Coronary artery (tissue), 2 donors: ENCODE data around the gene SLC10A2.

ENCODE experiments used
- DNase-seq: peaks from one replicate; pipeline ENCODE4 v3.0.0-alpha.2; 2017; ENCODE audit warnings: low spot score
- H3K27ac ChIP-seq, 2 donors: fragments of 200-600 bp; sonication (generic); one replicate each; pipeline ENCODE4 v1.5.1; 2016 to 2019
- H3K4me3 ChIP-seq: fragments of 200-600 bp; sonication (generic); 2 replicates; pipeline ENCODE4 v1.5.1; 2016; ENCODE audit warnings: mild to moderate bottlenecking, moderate library complexity
- CTCF ChIP-seq: fragments of 200-600 bp; sonication (generic); IDR thresholded peaks from one replicate; pipeline ENCODE4 v1.5.1; 2019; ENCODE audit warnings: antibody characterized with exemption

Gene SLC10A2

GRCh38 chr13:103030776-103031175, 35.4 kb downstream of the SLC10A2 start:
- no peak for TF ChIP-seq CTCF
- H3K4me3 ChIP-seq, result no peak overlapping the region
- DNase-seq, result no peak
- H3K27ac ChIP-seq, result no peak overlapping the region

- DNase-seq, result no peak
- no peak overlapping the region for H3K27ac ChIP-seq
- TF ChIP-seq CTCF, result no peak
- H3K4me3 ChIP-seq, result no peak overlapping the region
Observed at GRCh38 chr13:103029798-103030197, 36.4 kb downstream of the SLC10A2 start.

- Histone ChIP-seq H3K4me3 (no peak overlapping the region), H3K27ac (no peak overlapping the region)
- DNase-seq, result no peak
- TF ChIP-seq CTCF, result no peak
Observed at GRCh38 chr13:103022336-103022735, 43.9 kb downstream of the SLC10A2 start.

GRCh38 chr13:103018556-103018955, 47.7 kb downstream of the SLC10A2 start:
- Histone ChIP-seq H3K27ac (no peak overlapping the region), H3K4me3 (no peak overlapping the region)
- no peak for DNase-seq
- TF ChIP-seq CTCF, result no peak

GRCh38 chr13:103012646-103013045, 53.6 kb downstream of the SLC10A2 start:
- TF ChIP-seq CTCF, result no peak
- no peak overlapping the region for H3K27ac ChIP-seq
- no peak for DNase-seq
- no peak overlapping the region for H3K4me3 ChIP-seq

GRCh38 chr13:103009051-103009840, 57.0 kb downstream of the SLC10A2 start:
- no peak for TF ChIP-seq CTCF
- Histone ChIP-seq H3K27ac (no peak overlapping the region), H3K4me3 (no peak overlapping the region)
- no peak for DNase-seq

GRCh38 chr13:103007427-103007762, 58.8 kb downstream of the SLC10A2 start:
- no peak for TF ChIP-seq CTCF
- Histone ChIP-seq H3K27ac (no peak overlapping the region), H3K4me3 (no peak overlapping the region)
- DNase-seq, result no peak
